ENCODE results near the gene GALNT12.

GALNT12 gene

DNA sequence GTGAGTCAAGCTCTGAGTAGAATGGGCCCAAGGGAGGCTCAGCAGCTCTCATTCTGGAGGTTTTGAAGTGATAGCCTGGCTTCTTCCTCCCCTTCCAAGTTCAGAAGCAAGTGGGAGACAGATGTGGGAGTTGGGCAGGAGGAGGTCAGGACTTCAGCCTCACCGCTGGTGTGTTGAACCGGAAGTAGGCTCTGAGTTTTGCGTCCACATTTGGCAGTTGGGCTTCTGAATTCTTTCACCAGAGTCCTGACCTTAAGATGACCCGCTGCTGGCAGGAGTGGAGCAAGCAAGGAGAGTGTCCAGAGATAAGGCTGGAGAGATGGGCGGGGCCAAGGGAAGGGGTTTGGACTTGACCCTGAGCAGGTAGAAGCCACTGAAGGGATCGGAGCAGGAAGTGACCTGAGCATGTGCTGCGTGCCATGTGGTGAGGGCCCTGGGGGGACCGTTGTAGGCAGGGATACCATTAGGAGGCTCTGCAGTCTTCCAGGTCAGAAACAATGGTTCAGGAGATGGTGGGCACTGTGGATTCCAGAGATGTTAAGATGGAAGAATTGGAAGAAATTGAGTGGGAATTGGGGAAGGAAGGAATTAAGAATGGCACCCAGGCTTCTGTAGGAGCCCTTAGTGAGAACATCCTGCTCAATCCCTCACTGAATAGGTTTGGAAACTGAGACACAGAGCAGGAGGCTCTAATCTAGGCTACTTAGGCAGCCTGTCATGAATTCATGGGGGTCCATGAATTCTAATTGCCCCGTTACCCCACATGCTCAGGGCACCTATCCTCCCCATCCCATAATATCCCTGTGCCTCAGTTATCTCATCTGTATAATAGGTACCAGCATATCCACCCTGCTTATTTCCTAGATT is 25.9 kb downstream of the GALNT12 start:
- Histone ChIP-seq H3K4me1 (ENCODE audit: control insufficient read depth, insufficient read depth, low read length) (peaks cover 2% of the 10 kb centered on the region), H3K4me3 (ENCODE audit: low read length) (no peak overlapping the region), H3K27me3 (ENCODE audit: control insufficient read depth, insufficient read depth, low read length) (no peaks in the 10 kb centered on the region), H3K9ac (ENCODE audit: low read length) (no peak overlapping the region), H3K27ac (ENCODE audit: low read depth, low read length) (no peak overlapping the region), H3K36me3 (ENCODE audit: control insufficient read depth, insufficient read depth, low read length) (peaks cover 13% of the 10 kb centered on the region)

DNA sequence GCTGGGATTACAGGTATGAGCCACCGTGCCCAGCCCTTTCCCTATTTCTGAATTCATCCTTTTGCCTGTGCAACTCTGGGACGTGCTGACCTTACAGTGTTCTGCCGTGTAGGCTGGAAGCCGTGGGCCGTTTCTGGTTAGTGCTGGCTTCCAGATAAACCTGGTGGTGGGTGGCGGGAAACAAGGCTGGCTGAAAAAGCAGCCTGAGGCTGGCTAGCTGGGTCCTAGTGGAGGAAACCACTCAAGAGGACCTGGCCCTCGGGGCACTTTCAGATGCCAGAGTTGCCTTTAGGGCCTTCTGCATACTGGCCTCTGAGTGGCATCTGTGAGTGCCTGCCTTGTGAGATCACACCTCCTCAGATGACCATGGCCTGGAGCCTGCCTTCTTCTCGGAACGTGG is 26.9 kb downstream of the GALNT12 start:
- peaks cover 14% of the 10 kb centered on the region for H3K36me3 ChIP-seq (ENCODE audit: control insufficient read depth, insufficient read depth, low read length)
- peaks cover 2% of the 10 kb centered on the region for H3K4me1 ChIP-seq (ENCODE audit: control insufficient read depth, insufficient read depth, low read length)
- H3K4me3 ChIP-seq (ENCODE audit: low read length) = no peak overlapping the region
- H3K27me3 ChIP-seq (ENCODE audit: control insufficient read depth, insufficient read depth, low read length) = no peaks in the 10 kb centered on the region
- no peak overlapping the region for H3K27ac ChIP-seq (ENCODE audit: low read depth, low read length)
- H3K9ac ChIP-seq (ENCODE audit: low read length) = no peak overlapping the region

DNA sequence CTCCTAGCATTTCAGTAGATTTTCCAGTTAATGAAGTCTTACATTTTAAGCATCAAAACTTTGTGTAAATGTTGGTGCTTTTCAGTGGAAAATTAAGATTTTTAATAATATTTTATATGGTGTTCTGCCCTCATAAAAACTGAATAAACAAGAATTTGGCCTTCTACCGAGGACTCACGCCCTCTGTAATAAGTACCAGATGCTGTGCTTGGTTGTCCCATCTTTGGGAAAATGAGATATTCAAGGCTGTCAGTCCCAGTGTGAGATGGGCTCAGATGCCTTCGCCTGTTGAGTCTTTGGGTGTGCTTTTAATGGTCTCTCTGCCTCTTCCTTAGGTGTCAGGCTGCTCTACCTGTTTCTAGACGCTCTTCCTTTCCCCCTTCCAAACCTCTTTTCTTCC is 28.7 kb downstream of the GALNT12 start:
- Histone ChIP-seq H3K4me1 (ENCODE audit: control insufficient read depth, insufficient read depth, low read length) (peaks cover 2% of the 10 kb centered on the region), H3K27ac (ENCODE audit: low read depth, low read length) (no peak overlapping the region), H3K27me3 (ENCODE audit: control insufficient read depth, insufficient read depth, low read length) (no peaks in the 10 kb centered on the region), H3K36me3 (ENCODE audit: control insufficient read depth, insufficient read depth, low read length) (peaks cover 15% of the 10 kb centered on the region), H3K9ac (ENCODE audit: low read length) (no peak overlapping the region), H3K4me3 (ENCODE audit: low read length) (no peak overlapping the region)

DNA sequence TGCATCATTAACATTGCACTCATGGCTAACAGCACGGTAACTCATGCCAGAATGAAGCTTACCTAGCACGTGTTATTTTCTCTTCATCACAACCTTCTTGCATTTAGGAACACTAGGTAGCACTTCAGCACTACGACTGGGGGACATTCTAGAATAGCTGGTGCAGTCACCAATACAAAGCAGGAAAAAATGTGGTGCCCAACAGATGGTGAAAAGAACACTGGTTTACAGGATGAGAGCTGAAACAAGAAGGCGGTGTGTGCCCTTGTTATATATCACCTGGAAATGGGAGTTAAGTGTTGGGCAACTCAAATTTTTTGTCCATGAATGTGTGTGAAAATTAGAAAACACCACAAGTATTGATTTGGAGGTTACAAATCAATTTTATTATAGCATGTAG is 30.0 kb downstream of the GALNT12 start:
- Histone ChIP-seq H3K36me3 (ENCODE audit: control insufficient read depth, insufficient read depth, low read length) (peaks cover 15% of the 10 kb centered on the region), H3K27ac (ENCODE audit: low read depth, low read length) (no peak overlapping the region), H3K9ac (ENCODE audit: low read length) (no peak overlapping the region), H3K4me1 (ENCODE audit: control insufficient read depth, insufficient read depth, low read length) (peaks cover 2% of the 10 kb centered on the region), H3K27me3 (ENCODE audit: control insufficient read depth, insufficient read depth, low read length) (no peaks in the 10 kb centered on the region), H3K4me3 (ENCODE audit: low read length) (no peak overlapping the region)

DNA sequence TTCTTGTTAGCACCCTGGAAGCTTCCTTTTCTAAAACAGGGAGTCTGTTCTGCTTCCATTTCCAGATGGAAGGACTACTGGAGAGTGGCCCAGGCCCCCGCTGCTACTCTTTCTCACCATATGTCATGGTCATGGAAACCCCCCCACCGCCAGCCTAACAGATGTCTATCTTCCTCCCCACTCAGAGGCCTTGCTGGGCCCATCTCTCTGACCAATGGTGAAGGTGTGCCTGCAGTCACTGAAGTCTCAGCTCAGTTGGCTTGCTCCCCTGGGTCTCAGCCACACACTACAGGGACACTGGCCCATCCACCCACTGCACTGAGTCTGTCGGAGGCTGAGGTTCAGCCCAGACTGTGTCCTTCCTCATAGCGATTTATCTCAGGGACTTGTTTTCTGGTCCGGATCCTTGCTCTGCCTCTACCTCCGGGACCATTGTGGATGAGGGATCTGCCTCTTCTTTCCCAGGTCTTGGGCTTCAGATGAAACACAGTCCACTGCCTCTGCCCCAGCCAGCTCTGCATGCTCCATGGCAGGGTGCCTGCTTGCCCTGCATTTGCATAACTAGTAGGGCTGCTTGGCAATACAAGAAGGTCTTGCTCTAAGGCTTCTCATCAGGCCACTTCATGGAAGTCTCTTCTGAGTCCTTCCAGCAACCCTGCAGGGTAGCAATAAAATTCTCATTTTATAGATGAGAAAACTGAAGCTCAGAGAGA is 30.8 kb downstream of the GALNT12 start:
- peaks cover 2% of the 10 kb centered on the region for H3K4me1 ChIP-seq (ENCODE audit: control insufficient read depth, insufficient read depth, low read length)
- H3K36me3 ChIP-seq (ENCODE audit: control insufficient read depth, insufficient read depth, low read length) = peaks cover 15% of the 10 kb centered on the region
- no peak overlapping the region for H3K4me3 ChIP-seq (ENCODE audit: low read length)
- peak overlapping the region; percentile 61 for H3K27ac ChIP-seq (ENCODE audit: low read depth, low read length)
- H3K27me3 ChIP-seq (ENCODE audit: control insufficient read depth, insufficient read depth, low read length) = no peaks in the 10 kb centered on the region
- H3K9ac ChIP-seq (ENCODE audit: low read length) = no peak overlapping the region

DNA sequence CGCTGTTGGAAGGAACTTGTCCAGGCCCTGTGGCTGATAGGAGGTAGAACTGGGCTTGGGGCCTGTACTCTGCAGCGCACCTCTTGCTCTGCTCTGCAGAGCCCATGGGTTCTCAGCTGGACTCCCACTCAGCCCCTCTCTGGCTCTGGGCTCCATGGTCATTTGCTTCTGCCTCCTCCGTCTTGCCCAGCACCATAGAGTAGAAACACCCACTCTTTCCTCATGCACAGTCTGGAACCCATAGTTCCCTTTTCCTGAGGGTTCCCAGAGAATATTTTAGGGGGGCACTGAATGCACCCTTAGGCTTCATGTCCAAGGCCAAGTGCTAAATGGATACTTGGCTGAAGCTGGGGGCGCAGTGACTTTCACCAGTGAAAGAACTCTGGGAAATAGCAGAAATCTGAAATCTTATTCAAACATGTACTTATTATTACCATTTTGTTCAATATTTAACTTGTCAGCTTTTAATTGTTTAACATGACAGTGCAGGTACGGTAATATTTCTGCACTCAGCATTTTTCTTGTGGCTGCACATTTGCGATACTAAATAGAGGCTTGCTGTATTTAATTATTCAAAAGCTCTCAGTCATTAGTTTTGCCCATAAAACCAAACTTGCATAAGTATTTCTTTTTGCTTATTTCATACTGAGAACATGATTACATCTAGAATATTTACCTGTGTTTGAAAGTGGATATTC is 31.5 kb downstream of the GALNT12 start:
- peak overlapping the region; percentile 56 for H3K27ac ChIP-seq (ENCODE audit: low read depth, low read length)
- H3K9ac ChIP-seq (ENCODE audit: low read length) = no peak overlapping the region

DNA sequence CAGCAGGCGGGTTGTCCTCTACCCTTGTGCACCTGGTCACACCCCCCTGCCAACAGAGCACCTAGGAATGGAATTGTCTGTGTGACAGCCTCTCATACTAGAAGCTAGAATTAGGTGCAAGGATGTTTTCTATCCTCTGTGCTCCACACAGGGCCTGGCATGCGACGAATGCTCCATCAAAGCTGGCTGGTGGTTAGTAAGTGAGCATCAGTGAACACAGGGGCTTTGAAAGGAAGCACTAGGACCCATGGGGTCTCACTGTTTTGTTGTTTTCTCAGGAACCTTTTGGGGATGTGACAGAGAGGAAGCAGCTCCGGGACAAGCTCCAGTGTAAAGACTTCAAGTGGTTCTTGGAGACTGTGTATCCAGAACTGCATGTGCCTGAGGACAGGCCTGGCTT is 32.3 kb downstream of the GALNT12 start:
- Histone ChIP-seq H3K9ac (ENCODE audit: low read length) (no peak overlapping the region), H3K4me1 (ENCODE audit: control insufficient read depth, insufficient read depth, low read length) (peaks cover 2% of the 10 kb centered on the region), H3K4me3 (ENCODE audit: low read length) (no peak overlapping the region), H3K36me3 (ENCODE audit: control insufficient read depth, insufficient read depth, low read length) (peaks cover 15% of the 10 kb centered on the region), H3K27me3 (ENCODE audit: control insufficient read depth, insufficient read depth, low read length) (no peaks in the 10 kb centered on the region), H3K27ac (ENCODE audit: low read depth, low read length) (no peak overlapping the region)

More for the DNA sequence above, 31.5 kb downstream of the GALNT12 start:
- Histone ChIP-seq H3K4me3 (ENCODE audit: low read length) (no peak overlapping the region), H3K27me3 (ENCODE audit: control insufficient read depth, insufficient read depth, low read length) (no peaks in the 10 kb centered on the region), H3K4me1 (ENCODE audit: control insufficient read depth, insufficient read depth, low read length) (peaks cover 2% of the 10 kb centered on the region), H3K36me3 (ENCODE audit: control insufficient read depth, insufficient read depth, low read length) (peaks cover 15% of the 10 kb centered on the region)

DNA sequence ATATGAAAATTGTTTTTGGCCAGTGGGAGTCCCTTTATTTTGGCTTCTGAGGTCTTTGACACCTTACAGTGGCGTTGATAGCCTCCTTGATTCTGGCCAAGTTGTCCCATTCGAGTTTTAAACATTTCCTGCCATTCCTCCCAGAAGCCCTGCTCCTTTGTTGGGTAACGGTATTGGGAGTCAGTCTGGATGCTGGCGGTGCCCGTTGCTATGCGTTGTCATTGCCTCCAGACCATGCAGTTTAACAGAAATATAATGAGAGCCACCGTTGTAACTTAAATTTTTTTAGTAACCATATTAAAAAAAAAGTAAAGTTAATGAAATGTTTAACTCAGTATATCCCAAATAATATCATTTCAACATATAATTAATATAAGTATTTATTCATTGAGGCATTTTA is 35.0 kb downstream of the GALNT12 start:
- H3K4me1 ChIP-seq (ENCODE audit: control insufficient read depth, insufficient read depth, low read length) = peaks cover 2% of the 10 kb centered on the region
- H3K4me3 ChIP-seq (ENCODE audit: low read length) = no peak overlapping the region
- peaks cover 11% of the 10 kb centered on the region for H3K36me3 ChIP-seq (ENCODE audit: control insufficient read depth, insufficient read depth, low read length)
- H3K9ac ChIP-seq (ENCODE audit: low read length) = no peak overlapping the region
- no peaks in the 10 kb centered on the region for H3K27me3 ChIP-seq (ENCODE audit: control insufficient read depth, insufficient read depth, low read length)
- no peak overlapping the region for H3K27ac ChIP-seq (ENCODE audit: low read depth, low read length)

DNA sequence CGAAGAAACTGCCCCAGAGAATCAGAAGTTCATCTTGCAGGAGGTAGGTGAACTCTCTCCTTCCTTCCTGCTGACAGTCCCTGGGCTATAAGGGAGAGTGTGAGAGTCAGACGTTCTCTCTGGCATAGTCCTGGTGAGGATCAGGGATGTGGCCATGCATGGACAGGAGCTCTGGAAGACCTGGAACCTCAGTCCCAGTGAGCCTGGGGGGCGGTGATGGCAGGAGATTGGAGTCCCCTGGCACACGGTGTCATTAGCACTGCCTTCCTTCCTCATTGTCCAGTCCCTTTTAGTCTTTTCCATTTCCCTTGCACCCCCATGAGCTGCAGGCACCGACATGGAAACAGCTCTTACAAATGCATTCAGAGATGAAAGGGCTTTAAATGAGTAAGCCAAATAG is 38.6 kb downstream of the GALNT12 start:
- no peak overlapping the region for H3K4me3 ChIP-seq (ENCODE audit: low read length)
- peaks cover 3% of the 10 kb centered on the region for H3K36me3 ChIP-seq (ENCODE audit: control insufficient read depth, insufficient read depth, low read length)
- H3K27me3 ChIP-seq (ENCODE audit: control insufficient read depth, insufficient read depth, low read length) = no peaks in the 10 kb centered on the region
- no peak overlapping the region for H3K9ac ChIP-seq (ENCODE audit: low read length)
- H3K27ac ChIP-seq (ENCODE audit: low read depth, low read length) = no peak overlapping the region
- peaks cover 9% of the 10 kb centered on the region for H3K4me1 ChIP-seq (ENCODE audit: control insufficient read depth, insufficient read depth, low read length)

DNA sequence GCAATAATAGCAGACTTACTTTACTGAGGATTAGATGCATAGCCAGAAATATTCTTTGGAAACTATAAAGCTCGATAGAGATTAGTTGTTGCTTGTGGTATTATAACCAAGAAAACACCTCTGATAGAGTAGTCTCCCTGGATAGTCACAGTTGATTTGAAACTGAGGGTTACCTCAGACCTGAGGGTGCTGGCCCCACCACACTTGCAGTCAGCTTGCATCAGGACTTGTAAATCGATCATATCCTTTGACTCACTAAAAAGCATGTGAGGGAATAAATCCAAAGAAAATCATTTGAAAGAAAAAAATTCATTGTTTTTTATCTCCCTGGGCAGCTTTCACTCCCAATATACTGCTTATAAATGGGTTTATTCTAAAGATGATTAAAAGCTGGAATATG is 39.4 kb downstream of the GALNT12 start:
- Histone ChIP-seq H3K27ac (ENCODE audit: low read depth, low read length) (no peak overlapping the region), H3K4me1 (ENCODE audit: control insufficient read depth, insufficient read depth, low read length) (peaks cover 9% of the 10 kb centered on the region), H3K27me3 (ENCODE audit: control insufficient read depth, insufficient read depth, low read length) (no peaks in the 10 kb centered on the region), H3K36me3 (ENCODE audit: control insufficient read depth, insufficient read depth, low read length) (peaks cover 3% of the 10 kb centered on the region), H3K4me3 (ENCODE audit: low read length) (no peak overlapping the region), H3K9ac (ENCODE audit: low read length) (no peak overlapping the region)

DNA sequence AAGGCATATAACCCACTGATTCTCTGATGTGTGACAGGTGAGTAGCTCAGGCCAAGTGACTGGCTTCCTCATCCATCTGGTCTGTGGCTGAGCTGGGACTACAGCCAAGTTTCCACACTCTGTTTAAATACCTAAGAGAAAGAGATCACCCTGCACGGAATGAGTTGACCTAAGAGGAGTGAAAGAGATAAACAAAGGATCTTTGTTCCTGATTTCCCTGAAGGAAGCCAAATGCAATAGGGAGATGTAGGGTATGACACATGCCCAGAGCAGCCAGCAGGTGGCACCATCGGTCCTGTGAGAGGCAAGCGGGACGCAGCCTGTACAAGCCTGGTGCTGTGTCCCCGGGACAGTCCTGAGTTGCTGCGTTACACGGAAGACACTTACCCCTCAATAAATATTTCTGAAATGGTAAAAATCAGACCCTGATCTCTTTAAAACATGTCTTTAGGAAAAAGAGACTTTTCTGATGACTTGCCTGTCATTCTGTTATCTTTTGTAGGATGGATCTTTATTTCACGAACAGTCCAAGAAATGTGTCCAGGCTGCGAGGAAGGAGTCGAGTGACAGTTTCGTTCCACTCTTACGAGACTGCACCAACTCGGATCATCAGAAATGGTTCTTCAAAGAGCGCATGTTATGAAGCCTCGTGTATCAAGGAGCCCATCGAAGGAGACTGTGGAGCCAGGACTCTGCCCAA is 41.1 kb downstream of the GALNT12 start:
- Histone ChIP-seq H3K27me3 (ENCODE audit: control insufficient read depth, insufficient read depth, low read length) (no peaks in the 10 kb centered on the region), H3K9ac (ENCODE audit: low read length) (no peak overlapping the region), H3K4me1 (ENCODE audit: control insufficient read depth, insufficient read depth, low read length) (peaks cover 9% of the 10 kb centered on the region), H3K4me3 (ENCODE audit: low read length) (no peak overlapping the region), H3K36me3 (ENCODE audit: control insufficient read depth, insufficient read depth, low read length) (peaks cover 3% of the 10 kb centered on the region), H3K27ac (ENCODE audit: low read depth, low read length) (peak overlapping the region; percentile 66)

DNA sequence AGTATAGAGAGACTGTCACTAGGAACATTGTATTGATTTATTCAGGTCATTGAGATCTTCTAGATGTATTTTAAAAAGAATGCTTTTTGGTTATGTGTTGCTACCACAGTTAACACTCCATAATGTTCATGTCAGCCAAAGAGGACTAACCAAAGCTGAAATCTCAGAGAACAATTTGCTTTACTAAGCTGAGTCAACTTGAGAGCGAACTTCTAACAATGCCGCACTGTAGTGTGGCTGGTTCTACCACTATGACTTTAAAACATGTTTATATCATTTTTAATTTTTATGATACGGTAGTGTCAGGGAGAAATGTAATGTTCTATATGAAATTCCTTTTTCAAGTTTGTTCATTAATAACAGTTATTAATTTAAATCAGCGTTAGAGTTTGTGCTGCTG is 42.1 kb downstream of the GALNT12 start:
- Histone ChIP-seq H3K27me3 (ENCODE audit: control insufficient read depth, insufficient read depth, low read length) (no peaks in the 10 kb centered on the region), H3K27ac (ENCODE audit: low read depth, low read length) (peak overlapping the region; percentile 63), H3K9ac (ENCODE audit: low read length) (no peak overlapping the region), H3K4me1 (ENCODE audit: control insufficient read depth, insufficient read depth, low read length) (peaks cover 9% of the 10 kb centered on the region), H3K36me3 (ENCODE audit: control insufficient read depth, insufficient read depth, low read length) (peaks cover 3% of the 10 kb centered on the region), H3K4me3 (ENCODE audit: low read length) (no peak overlapping the region)
